Measurements from ENCODE around the gene ZBTB20. TPM values are rescaled to one million over a fixed set of nuclear protein-coding genes. Genes with fewer than 3 reads are reported as not detected.
A peak's percentile ranks its signal among the peaks of the same experiment; 100 is the strongest.

Gene ZBTB20
- total and polyA plus RNA-seq, 2 donors from 2014 or later: 0.99 to 142 TPM

DNA sequence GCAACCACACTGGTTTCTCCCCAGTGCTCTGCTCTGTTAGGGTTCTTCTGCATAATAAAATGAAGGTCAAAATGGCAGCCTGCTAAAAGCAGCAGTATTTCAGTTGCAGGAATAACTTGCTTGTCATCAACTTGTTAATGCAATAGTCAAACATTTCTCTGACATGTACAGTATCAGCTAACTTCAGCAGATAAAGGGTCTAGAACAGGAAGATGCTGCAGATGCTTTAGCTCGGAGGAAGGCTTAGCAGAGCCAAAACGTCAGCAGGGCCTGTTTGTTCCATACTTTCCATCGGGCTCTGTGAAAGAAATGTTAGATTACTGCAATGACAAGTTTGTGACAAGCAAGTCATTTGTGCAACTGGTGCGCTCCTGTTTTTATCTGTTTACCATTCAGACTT lies 561.4 kb downstream of the ZBTB20 start:
- Histone ChIP-seq H3K27ac (ENCODE audit: low read depth in 2 of 2, low read length in 2 of 2) (no peak overlapping the region), H3K4me3 (ENCODE audit: low read length in 3 of 3) (no peak overlapping the region)
- no peak for FAIRE-seq

DNA sequence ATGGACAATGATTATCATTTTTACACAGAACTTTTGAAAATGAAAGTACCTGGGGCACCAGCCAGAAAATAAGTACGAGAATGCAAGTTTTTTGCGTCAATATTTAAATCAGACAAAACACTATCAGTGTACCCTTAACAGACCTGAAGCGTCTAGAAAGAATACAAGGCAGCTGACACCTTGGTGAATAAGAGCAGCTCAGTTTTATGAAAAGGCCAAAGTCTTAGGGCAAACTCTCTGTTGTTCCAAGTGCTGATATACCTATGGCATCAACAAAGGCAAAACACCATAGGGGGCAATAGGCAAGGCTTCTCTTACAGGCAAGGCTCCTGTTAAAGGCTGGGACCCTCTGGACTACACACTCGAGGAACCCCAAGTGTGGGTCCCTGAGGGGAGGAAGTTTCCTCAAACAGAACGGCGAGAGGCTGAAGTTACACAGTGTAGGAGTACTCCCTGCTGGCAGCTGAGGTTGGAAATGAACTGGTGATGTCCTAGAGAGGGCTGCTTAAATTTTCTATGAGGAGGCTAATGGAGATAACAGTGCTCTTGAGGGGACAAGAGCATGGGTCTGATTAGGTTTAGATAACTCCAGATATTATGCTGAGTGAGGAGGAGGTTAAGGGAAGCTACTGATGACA lies 562.2 kb downstream of the ZBTB20 start:
- FAIRE-seq: no peak
- intact Hi-C loops (cut with DNase I): no loop called here
- Histone ChIP-seq H3K36me3 (ENCODE audit: control insufficient read depth in 2 of 3, insufficient read depth in 3 of 3, low read length in 3 of 3) (peaks cover 0 to 3% (median 0%) of the 10 kb centered on the region in 3 donors), H3K4me3 (ENCODE audit: low read length in 3 of 3) (no peak overlapping the region), H3K4me1 (ENCODE audit: control insufficient read depth in 2 of 3, insufficient read depth in 2 of 3, low read depth in 1 of 3, low read length in 3 of 3) (peaks cover 0 to 7% (median 3%) of the 10 kb centered on the region in 3 donors), H3K9me3 (ENCODE audit: control insufficient read depth in 2 of 3, insufficient read depth in 1 of 3, low read length in 3 of 3) (no peaks in the 10 kb centered on the region), H3K27ac (ENCODE audit: low read depth in 2 of 2, low read length in 2 of 2) (no peak overlapping the region), H3K27me3 (ENCODE audit: control insufficient read depth, insufficient read depth, low read length) (no peaks in the 10 kb centered on the region), H3K9ac (ENCODE audit: low read length in 3 of 3) (no peak overlapping the region)
- peak in 2 of 5 donors; percentile 26 to 30 for DNase-seq
- TF ChIP-seq CTCF (IDR thresholded peaks at IDR 0.05; ENCODE audit: borderline replicate concordance, extremely low read depth, insufficient read depth): no peak

More for the DNA sequence above, 561.4 kb downstream of the ZBTB20 start:
- intact Hi-C loops (cut with DNase I): no loop called here
- no peak for TF ChIP-seq CTCF (IDR thresholded peaks at IDR 0.05; ENCODE audit: borderline replicate concordance, extremely low read depth, insufficient read depth)
- DNase-seq: no peak
- H3K9me3 ChIP-seq (ENCODE audit: control insufficient read depth in 2 of 3, insufficient read depth in 1 of 3, low read length in 3 of 3): no peaks in the 10 kb centered on the region
- no peak overlapping the region for H3K9ac ChIP-seq (ENCODE audit: low read length in 3 of 3)
- H3K36me3 ChIP-seq (ENCODE audit: control insufficient read depth in 2 of 3, insufficient read depth in 3 of 3, low read length in 3 of 3): peaks cover 0 to 3% (median 0%) of the 10 kb centered on the region in 3 donors
- H3K4me1 ChIP-seq (ENCODE audit: control insufficient read depth in 2 of 3, insufficient read depth in 2 of 3, low read depth in 1 of 3, low read length in 3 of 3): peaks cover 0 to 7% (median 3%) of the 10 kb centered on the region in 3 donors
- H3K27me3 ChIP-seq (ENCODE audit: control insufficient read depth, insufficient read depth, low read length): no peaks in the 10 kb centered on the region

DNA sequence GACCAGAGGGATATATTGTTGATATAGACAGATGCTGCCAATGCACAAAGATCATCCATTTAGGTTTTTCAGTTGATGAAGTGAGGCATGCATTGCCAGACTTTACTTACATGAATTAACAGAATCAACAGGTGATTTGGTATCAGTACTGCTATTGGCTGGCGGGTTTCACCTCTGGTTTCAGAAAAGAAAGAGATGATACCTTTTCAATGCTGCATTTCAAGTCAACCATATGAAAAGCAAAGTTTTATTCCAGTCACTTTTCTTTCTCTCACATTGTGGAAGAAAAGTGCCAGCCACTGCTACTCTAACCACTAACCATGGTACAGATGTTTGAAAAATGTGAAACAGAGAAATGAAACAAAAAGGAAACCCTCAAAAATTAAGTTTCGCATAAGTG lies 564.2 kb downstream of the ZBTB20 start:
- no peak overlapping the region for H3K4me3 ChIP-seq (ENCODE audit: low read length in 3 of 3)
- no peak for TF ChIP-seq CTCF (IDR thresholded peaks at IDR 0.05; ENCODE audit: borderline replicate concordance, extremely low read depth, insufficient read depth)
- DNase-seq: no peak
- peaks cover 0 to 3% (median 0%) of the 10 kb centered on the region in 3 donors for H3K36me3 ChIP-seq (ENCODE audit: control insufficient read depth in 2 of 3, insufficient read depth in 3 of 3, low read length in 3 of 3)
- no peaks in the 10 kb centered on the region for H3K9me3 ChIP-seq (ENCODE audit: control insufficient read depth in 2 of 3, insufficient read depth in 1 of 3, low read length in 3 of 3)
- intact Hi-C loops (cut with DNase I): no loop called here
- no peak overlapping the region for H3K27ac ChIP-seq (ENCODE audit: low read depth in 2 of 2, low read length in 2 of 2)
- peaks cover 0 to 7% (median 3%) of the 10 kb centered on the region in 3 donors for H3K4me1 ChIP-seq (ENCODE audit: control insufficient read depth in 2 of 3, insufficient read depth in 2 of 3, low read depth in 1 of 3, low read length in 3 of 3)
- no peaks in the 10 kb centered on the region for H3K27me3 ChIP-seq (ENCODE audit: control insufficient read depth, insufficient read depth, low read length)
- H3K9ac ChIP-seq (ENCODE audit: low read length in 3 of 3): no peak overlapping the region
- FAIRE-seq: no peak

Data from kidney (tissue), 14 donors.